Measurements from ENCODE around the gene UNC5B. TPM values are rescaled to one million over a fixed set of nuclear protein-coding genes. Genes with fewer than 3 reads are reported as not detected.

The UNC5B gene
- total and polyA plus RNA-seq, 11 donors: 4.8 to 22.8 (median 10.1) TPM

GRCh38 chr10:71244431-71245419 is 32.4 kb downstream of the UNC5B start:
- intact Hi-C loops (cut with DNase I): no loop called here
- ATAC-seq (peak; percentile 38 to 70 (median 63)), DNase-seq (peak; percentile 76 to 86 (median 82))
- peaks cover 23 to 100% (median 93%) of the 10 kb centered on the region in 12 donors for H3K4me1 ChIP-seq
- H3K36me3 ChIP-seq: no peaks in the 10 kb centered on the region
- peak overlapping the region in 11 of 12 donors; percentile 41 to 89 (median 71) for H3K27ac ChIP-seq
- H3K9me3 ChIP-seq: no peaks in the 10 kb centered on the region
- 27 to 48% (median 31%) methylated on average over 29 of the region's 29 CpGs for WGBS, 4 donors
- TF ChIP-seq, protein P1, sequence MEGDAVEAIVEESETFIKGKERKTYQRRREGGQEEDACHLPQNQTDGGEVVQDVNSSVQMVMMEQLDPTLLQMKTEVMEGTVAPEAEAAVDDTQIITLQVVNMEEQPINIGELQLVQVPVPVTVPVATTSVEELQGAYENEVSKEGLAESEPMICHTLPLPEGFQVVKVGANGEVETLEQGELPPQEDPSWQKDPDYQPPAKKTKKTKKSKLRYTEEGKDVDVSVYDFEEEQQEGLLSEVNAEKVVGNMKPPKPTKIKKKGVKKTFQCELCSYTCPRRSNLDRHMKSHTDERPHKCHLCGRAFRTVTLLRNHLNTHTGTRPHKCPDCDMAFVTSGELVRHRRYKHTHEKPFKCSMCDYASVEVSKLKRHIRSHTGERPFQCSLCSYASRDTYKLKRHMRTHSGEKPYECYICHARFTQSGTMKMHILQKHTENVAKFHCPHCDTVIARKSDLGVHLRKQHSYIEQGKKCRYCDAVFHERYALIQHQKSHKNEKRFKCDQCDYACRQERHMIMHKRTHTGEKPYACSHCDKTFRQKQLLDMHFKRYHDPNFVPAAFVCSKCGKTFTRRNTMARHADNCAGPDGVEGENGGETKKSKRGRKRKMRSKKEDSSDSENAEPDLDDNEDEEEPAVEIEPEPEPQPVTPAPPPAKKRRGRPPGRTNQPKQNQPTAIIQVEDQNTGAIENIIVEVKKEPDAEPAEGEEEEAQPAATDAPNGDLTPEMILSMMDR (IDR thresholded peaks at IDR 0.05): no peak
- no peak for TF ChIP-seq POLR2A (IDR thresholded peaks at IDR 0.05)
- no peaks in the 10 kb centered on the region for H3K27me3 ChIP-seq
- H3K4me3 ChIP-seq: peak overlapping the region in 10 of 12 donors; percentile 4 to 53 (median 28)

DNA sequence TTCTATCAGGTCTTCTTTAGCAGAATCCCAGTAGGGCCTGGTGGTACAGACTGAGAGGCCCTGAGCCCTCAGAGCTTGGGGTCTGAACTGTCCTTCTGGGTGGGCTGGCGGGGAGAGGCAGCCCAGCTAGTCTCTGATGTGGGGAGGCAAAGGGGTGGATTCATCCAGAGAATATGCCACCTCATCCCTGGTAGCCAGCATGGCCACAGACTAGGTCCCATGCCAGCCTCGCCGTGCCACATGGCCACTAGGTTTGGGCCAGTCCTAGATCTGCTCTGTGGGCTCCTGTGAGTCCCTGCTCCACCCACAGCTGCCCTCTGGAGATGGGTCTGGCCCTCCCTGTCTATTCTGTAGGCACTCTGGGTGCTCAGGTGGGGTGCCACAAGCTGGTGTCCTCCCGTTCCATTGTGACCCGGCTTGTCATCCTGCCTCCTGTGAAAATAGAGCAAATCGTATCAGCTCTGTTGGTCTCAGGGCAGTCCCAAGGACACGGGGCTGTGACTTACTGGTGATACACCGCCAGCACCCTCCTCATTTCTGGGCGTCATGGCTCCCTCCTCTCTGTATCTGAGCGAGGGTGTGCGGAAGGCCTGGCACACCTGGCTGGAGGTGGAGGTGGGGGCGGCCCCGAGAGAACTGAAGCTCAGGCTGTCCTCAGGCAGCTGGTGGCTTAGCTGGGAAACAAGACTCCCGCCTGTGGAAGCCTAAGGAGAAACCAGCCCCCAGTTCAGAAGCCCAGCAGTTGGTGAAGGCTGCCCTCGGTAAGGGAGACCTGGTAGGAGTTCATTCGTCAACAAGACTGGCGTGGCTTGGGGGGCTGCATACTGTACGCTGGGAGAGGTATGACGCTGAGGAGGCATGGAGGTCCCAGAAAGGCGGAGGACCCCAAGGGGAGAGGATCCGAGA is 33.3 kb downstream of the UNC5B start:
- DNase-seq: peak in 2 of 5 donors; percentile 22 to 64
- Histone ChIP-seq H3K27ac (peak overlapping the region in 11 of 12 donors; percentile 41 to 88 (median 71)), H3K27me3 (no peaks in the 10 kb centered on the region), H3K4me3 (peak overlapping the region in 4 of 12 donors; percentile 8 to 53 (median 40)), H3K36me3 (no peaks in the 10 kb centered on the region), H3K9me3 (no peaks in the 10 kb centered on the region), H3K4me1 (peaks cover 22 to 100% (median 89%) of the 10 kb centered on the region in 12 donors)
- 76 to 92% (median 79%) methylated on average over 16 to 21 of the region's 21 CpGs for WGBS, 4 donors
- no peak for ATAC-seq
- intact Hi-C loops (cut with DNase I): no loop called here
- TF ChIP-seq, protein P1 (IDR thresholded peaks at IDR 0.05): no peak
- no peak for TF ChIP-seq POLR2A (IDR thresholded peaks at IDR 0.05)

DNA sequence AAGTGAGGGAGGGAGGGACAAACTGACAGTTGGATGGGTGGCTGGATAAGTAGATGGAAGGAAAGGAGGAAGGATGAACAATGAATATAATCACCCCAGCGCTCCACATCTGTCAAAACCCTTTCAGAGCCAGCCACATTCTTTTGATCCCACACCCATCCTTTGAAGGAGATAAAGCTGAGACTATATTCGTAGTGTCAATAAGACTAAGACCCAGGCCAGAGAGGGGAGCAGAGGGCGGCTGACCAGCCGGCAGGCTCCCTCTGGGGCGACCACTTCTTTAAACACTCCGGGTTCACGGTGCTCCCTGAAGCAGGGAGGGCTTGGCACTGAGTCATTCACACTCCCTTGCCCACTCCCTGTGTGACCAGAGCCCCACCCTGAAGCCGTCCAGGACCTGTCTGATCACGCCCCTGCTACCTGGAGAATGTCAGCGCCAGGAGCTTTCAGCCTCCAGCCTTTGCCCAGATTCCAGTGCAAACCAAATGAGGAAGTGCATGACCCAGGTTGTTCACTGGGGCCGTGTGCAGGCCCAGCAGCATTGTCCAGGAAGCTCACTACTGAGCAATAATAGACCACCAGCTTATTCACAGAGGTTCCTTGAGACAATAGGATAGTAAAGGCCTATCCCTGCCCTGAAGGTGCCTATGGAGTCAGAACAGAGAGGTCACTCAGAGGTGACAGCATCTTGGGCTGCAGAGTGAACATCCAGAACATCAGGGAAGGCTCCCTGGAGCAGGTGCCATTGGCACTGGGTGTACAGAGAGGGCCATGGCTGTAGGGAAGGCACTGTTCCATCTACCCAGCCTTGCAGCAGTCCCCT is 34.4 kb downstream of the UNC5B start:
- DNase-seq (peak in 3 of 5 donors; percentile 31 to 45 (median 37)), ATAC-seq (no peak)
- peak overlapping the region in 6 of 12 donors; percentile 6 to 82 (median 72) for H3K27ac ChIP-seq
- H3K27me3 ChIP-seq: no peaks in the 10 kb centered on the region
- no peaks in the 10 kb centered on the region for H3K9me3 ChIP-seq
- peaks cover 16 to 97% (median 83%) of the 10 kb centered on the region in 12 donors for H3K4me1 ChIP-seq
- H3K4me3 ChIP-seq: no peak overlapping the region
- TF ChIP-seq, protein P1 (IDR thresholded peaks at IDR 0.05): no peak
- TF ChIP-seq POLR2A (IDR thresholded peaks at IDR 0.05): no peak
- WGBS, 4 donors: 58 to 67% (median 63%) methylated on average over 8 to 11 of the region's 11 CpGs
- intact Hi-C loops (cut with DNase I): no loop called here
- H3K36me3 ChIP-seq: no peaks in the 10 kb centered on the region
